ENCODE data around the gene PARD3B. TPM values are rescaled to one million over a fixed set of nuclear protein-coding genes. Genes with fewer than 3 reads are reported as not detected.

The PARD3B gene
- total RNA-seq, 2 donors from 2014 or later, result 15.0 to 17.8 TPM

- ATAC-seq, result no peak
- no peaks in the 10 kb centered on the region for H3K4me1 ChIP-seq
- no peak for DNase-seq
- H3K36me3 ChIP-seq (replicated peaks in 1 of 2; ENCODE audit: insufficient read depth in 1 of 2, low read depth in 2 of 2), result no peaks in the 10 kb centered on the region
- no peaks in the 10 kb centered on the region for H3K27me3 ChIP-seq
- intact Hi-C loops (cut with DNase I), result no loop called here
- no peak overlapping the region for H3K4me3 ChIP-seq
- WGBS, 2 donors, result 74 to 78% methylated on average over 2 of the region's 2 CpGs
- TF ChIP-seq CTCF (IDR thresholded peaks at IDR 0.05) (no peak), POLR2A (IDR thresholded peaks at IDR 0.05) (no peak)
- H3K9me3 ChIP-seq, result no peaks in the 10 kb centered on the region
- no peak overlapping the region for H3K27ac ChIP-seq
Measured at GRCh38 chr2:204973616-204974015, 428.3 kb downstream of the PARD3B start.

- H3K4me1 ChIP-seq, result no peaks in the 10 kb centered on the region
- ATAC-seq (no peak), DNase-seq (no peak)
- TF ChIP-seq POLR2A (IDR thresholded peaks at IDR 0.05) (no peak), CTCF (IDR thresholded peaks at IDR 0.05) (no peak)
- H3K4me3 ChIP-seq, result no peak overlapping the region
- 77 to 81% methylated on average over 2 of the region's 2 CpGs for WGBS, 2 donors
- H3K27me3 ChIP-seq, result no peaks in the 10 kb centered on the region
- H3K36me3 ChIP-seq (replicated peaks in 1 of 2; ENCODE audit: insufficient read depth in 1 of 2, low read depth in 2 of 2), result no peaks in the 10 kb centered on the region
- H3K9me3 ChIP-seq, result no peaks in the 10 kb centered on the region
- intact Hi-C loops (cut with DNase I), result no loop called here
- H3K27ac ChIP-seq, result no peak overlapping the region
Measured at GRCh38 chr2:204974487-204974886, 429.2 kb downstream of the PARD3B start.

GRCh38 chr2:204977914-204978313 is 432.6 kb downstream of the PARD3B start:
- no peaks in the 10 kb centered on the region for H3K9me3 ChIP-seq
- H3K27me3 ChIP-seq, result no peaks in the 10 kb centered on the region
- WGBS, 2 donors, result 0% methylated on average over 1 of the region's 1 CpG
- H3K4me1 ChIP-seq, result no peaks in the 10 kb centered on the region
- TF ChIP-seq CTCF (IDR thresholded peaks at IDR 0.05), result no peak
- TF ChIP-seq POLR2A (IDR thresholded peaks at IDR 0.05), result no peak
- ATAC-seq, result no peak
- no peak overlapping the region for H3K27ac ChIP-seq
- H3K4me3 ChIP-seq, result no peak overlapping the region
- intact Hi-C loops (cut with DNase I), result no loop called here
- no peaks in the 10 kb centered on the region for H3K36me3 ChIP-seq (replicated peaks in 1 of 2; ENCODE audit: insufficient read depth in 1 of 2, low read depth in 2 of 2)
- no peak for DNase-seq

- Histone ChIP-seq H3K36me3 (replicated peaks in 1 of 2; ENCODE audit: insufficient read depth in 1 of 2, low read depth in 2 of 2) (no peaks in the 10 kb centered on the region), H3K9me3 (no peaks in the 10 kb centered on the region), H3K4me3 (no peak overlapping the region), H3K27me3 (no peaks in the 10 kb centered on the region), H3K4me1 (no peaks in the 10 kb centered on the region), H3K27ac (no peak overlapping the region)
- intact Hi-C loops (cut with DNase I), result no loop called here
- no peak for DNase-seq
- 62 to 69% methylated on average over 2 of the region's 2 CpGs for WGBS, 2 donors
- ATAC-seq, result no peak
- no peak for TF ChIP-seq CTCF (IDR thresholded peaks at IDR 0.05)
- TF ChIP-seq POLR2A (IDR thresholded peaks at IDR 0.05), result no peak
Measured at GRCh38 chr2:204982303-204982702, 437.0 kb downstream of the PARD3B start.

GRCh38 chr2:204984518-204984917 is 439.2 kb downstream of the PARD3B start:
- Histone ChIP-seq H3K4me1 (no peaks in the 10 kb centered on the region), H3K27ac (no peak overlapping the region), H3K27me3 (no peaks in the 10 kb centered on the region), H3K36me3 (replicated peaks in 1 of 2; ENCODE audit: insufficient read depth in 1 of 2, low read depth in 2 of 2) (no peaks in the 10 kb centered on the region), H3K9me3 (no peaks in the 10 kb centered on the region), H3K4me3 (no peak overlapping the region)
- ATAC-seq (no peak), DNase-seq (no peak)
- no peak for TF ChIP-seq CTCF (IDR thresholded peaks at IDR 0.05)
- no peak for TF ChIP-seq POLR2A (IDR thresholded peaks at IDR 0.05)
- WGBS, 2 donors, result 96 to 98% methylated on average over 3 of the region's 3 CpGs
- intact Hi-C loops (cut with DNase I), result no loop called here
